Lower leg skin (tissue), 4 donors: ENCODE measurements around the gene RNF8. TPM values are rescaled to one million over a fixed set of nuclear protein-coding genes. Genes with fewer than 3 reads are reported as not detected.
"Not testable (repeated sequence)": the region's sequence is repeated elsewhere in the genome, so short reads cannot be mapped to it uniquely, and the experiment has no call there.

Experiments used
- DNase-seq, 2 donors: peaks; one replicate each; pipeline ENCODE4 v3.0.0-alpha.2; 2019; ENCODE audit warnings: low spot score in 2 of 2
- H3K4me3 ChIP-seq: fragments of 200-600 bp; sonication (generic); 2 replicates; pipeline ENCODE4 v1.5.1; 2017; ENCODE audit warnings: mild to moderate bottlenecking, low read depth; ENCODE audit not compliant: poor library complexity, severe bottlenecking
- POLR2A ChIP-seq, 2 donors: fragments of 450-650 bp; IDR thresholded peaks; one replicate each; pipeline ENCODE4 v1.6.1; 2016 to 2017; ENCODE audit warnings: antibody characterized with exemption in 2 of 2, mild to moderate bottlenecking in 1 of 2, moderate library complexity in 1 of 2
- WGBS, 2 donors: methylation state at CpG; one replicate each; pipeline ENCODE4 v1.1.5; 2018; 5-methylcytosine and 5-hydroxymethylcytosine counted together
- intact Hi-C: fragments of 100-400 bp; cut with DNase I; formaldehyde crosslinking; loops from one replicate; pipeline ENCODE4 v1.15.0; 2023; ENCODE audit warnings: low total_unique reads
- total RNA-seq, 4 donors: library from RNA; depleted of rRNA; stranded (reverse); fragments of >200 nt; gene quantifications; one replicate each; pipeline ENCODE4 v1.1.0, GENCODE V29; 2016
- TF ChIP-seq, protein P1 (sequence below), 3 donors: fragments of 450-650 bp; IDR thresholded peaks; one replicate each; pipeline ENCODE4 v1.5.1; 2016; ENCODE audit warnings: antibody characterized with exemption in 3 of 3, mild to moderate bottlenecking in 3 of 3, moderate library complexity in 2 of 3

RNF8 gene
- total RNA-seq, 4 donors from 2014 or later: 7.1 to 16.2 (median 12.9) TPM

DNA sequence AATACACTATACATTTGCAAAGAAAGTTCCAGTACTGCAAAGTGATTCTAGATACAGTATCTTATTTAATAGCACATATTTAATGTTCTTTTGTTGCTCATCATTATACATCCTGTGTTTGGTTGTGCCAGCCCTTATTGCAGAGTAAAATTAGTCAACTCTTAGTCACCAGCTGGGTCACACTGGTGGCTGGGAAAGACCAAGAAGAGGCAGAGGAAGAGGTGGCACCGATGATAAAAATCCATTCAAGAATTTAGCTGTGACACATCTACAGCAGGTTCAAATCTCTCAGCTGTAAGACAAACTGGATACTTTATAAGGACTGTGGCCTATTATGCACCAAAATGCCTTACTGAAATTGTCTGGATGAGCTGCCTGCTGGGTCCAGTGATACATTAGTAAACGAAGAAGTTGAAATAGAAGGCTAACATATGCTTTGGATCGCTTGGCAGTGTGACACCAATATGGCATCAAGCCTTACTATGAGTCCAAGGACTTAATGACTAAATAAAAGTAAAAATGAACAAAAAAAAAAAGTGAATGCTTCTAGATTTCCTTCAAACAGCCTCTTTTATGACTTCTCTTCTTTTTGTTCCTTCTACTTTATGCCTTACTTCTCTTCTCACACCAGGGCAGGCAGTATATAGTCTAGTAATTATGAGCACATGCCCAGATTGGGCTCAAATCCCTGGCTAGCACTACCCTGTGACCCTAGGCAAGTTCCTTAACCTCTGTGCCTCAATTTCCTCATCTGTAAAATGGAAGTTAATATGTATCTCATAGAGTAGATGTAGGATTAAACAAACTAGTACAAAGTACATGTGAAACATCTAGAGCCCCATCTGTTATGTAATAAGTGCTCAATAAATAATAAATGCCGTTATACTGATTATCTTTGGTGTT, 29.4 kb upstream of the RNF8 start:
- no peak for DNase-seq
- intact Hi-C loops: loop anchor here (5.0 kb wide), 1 partner anchor 368 kb away; no protein-coding TSS in a partner anchor
- H3K4me3 ChIP-seq: no peak overlapping the region
- WGBS, 2 donors: 59 to 78% methylated on average over 4 of the region's 4 CpGs
- TF ChIP-seq, protein P1, sequence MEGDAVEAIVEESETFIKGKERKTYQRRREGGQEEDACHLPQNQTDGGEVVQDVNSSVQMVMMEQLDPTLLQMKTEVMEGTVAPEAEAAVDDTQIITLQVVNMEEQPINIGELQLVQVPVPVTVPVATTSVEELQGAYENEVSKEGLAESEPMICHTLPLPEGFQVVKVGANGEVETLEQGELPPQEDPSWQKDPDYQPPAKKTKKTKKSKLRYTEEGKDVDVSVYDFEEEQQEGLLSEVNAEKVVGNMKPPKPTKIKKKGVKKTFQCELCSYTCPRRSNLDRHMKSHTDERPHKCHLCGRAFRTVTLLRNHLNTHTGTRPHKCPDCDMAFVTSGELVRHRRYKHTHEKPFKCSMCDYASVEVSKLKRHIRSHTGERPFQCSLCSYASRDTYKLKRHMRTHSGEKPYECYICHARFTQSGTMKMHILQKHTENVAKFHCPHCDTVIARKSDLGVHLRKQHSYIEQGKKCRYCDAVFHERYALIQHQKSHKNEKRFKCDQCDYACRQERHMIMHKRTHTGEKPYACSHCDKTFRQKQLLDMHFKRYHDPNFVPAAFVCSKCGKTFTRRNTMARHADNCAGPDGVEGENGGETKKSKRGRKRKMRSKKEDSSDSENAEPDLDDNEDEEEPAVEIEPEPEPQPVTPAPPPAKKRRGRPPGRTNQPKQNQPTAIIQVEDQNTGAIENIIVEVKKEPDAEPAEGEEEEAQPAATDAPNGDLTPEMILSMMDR (IDR thresholded peaks at IDR 0.05): no peak
- TF ChIP-seq POLR2A (IDR thresholded peaks at IDR 0.05): no peak

DNA sequence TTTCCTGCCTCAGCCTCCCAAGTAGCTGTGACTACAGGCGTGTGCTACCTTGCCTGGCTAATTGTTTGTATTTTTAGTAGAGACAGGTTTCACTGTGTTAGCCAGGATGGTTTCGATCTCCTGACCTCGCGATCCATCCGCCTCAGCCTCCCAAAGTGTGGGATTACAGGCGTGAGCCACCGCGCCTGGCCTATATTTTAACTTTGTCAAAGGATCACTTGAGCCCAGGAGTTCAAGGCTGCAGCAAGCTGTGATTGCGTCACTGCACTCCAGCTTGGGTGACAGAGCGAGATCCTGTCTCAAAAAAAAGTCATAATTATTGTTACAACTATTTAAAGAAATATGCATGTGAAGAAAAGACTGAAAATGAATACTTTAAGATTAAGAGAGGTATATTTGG, 23.4 kb upstream of the RNF8 start:
- intact Hi-C loops, DNase-seq, H3K4me3 ChIP-seq: not testable (repeated sequence)
- 94 to 96% methylated on average over 10 of the region's 10 CpGs for WGBS, 2 donors

DNA sequence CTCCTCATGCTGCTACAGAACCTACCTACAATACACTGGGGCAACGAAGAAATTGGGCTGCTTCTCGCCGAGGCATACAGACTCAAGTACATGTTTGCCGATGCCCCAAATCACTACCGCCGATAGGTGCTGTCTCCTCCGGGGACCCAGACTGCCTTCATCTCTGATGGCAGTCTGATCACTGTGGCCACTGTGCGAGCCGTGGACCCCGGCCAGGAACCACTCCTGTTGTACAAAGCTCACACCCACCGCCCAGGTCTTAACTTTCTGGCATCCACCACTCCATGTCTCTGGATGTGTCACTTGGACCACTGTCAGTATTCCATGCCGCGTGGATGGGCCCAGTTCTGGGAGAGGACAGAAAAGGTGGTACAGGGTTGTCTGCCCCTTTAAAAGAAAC, 22.7 kb upstream of the RNF8 start:
- DNase-seq: no peak
- H3K4me3 ChIP-seq: no peak overlapping the region
- TF ChIP-seq POLR2A (IDR thresholded peaks at IDR 0.05): no peak
- TF ChIP-seq, protein P1 (IDR thresholded peaks at IDR 0.05): no peak
- 94% methylated on average over 13 of the region's 13 CpGs for WGBS, 2 donors
- intact Hi-C loops: no loop called here

DNA sequence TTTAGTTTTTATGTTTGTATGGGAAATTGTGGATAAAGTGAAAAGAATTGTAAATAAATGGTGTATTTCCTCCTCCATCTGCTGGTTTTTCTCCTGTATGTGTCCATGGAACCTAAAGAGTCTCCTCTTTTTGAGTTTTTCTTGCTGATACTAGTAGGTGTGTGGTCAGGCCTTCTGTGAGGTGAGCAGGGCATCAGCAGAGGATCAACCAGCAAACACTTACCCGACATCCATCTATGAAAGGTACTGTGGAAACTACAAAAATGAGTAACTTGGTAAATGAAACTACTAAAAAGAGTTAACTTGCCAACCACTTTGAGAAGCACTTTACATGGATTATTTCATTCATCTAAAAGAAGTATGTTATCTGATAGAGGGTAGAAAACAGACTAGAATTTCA, 20.9 kb upstream of the RNF8 start:
- intact Hi-C loops: no loop called here
- TF ChIP-seq, protein P1 (IDR thresholded peaks at IDR 0.05): no peak
- no peak for TF ChIP-seq POLR2A (IDR thresholded peaks at IDR 0.05)
- no peak overlapping the region for H3K4me3 ChIP-seq
- DNase-seq: no peak
- WGBS, 2 donors: 96 to 100% methylated on average over 1 of the region's 1 CpG

DNA sequence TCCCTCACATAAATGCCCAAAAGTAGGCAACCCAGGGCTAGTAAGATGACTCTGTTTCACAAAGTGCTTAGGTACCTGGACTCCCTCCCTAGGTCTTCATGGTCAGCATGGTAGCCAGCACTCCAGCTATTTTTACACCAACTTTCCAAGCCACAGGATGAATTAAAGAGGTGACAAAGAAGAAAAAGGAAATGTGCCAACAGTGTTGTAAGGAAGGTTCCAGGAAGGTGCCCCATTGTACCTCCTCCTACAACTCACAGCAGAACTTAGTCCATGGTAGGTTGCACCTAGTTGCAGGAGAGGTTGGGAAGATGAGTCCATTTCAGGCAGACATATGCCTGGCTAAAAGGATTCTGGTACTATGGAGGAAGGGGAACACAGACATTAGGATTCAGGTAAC, 19.7 kb upstream of the RNF8 start:
- TF ChIP-seq, protein P1 (IDR thresholded peaks at IDR 0.05): no peak
- TF ChIP-seq POLR2A (IDR thresholded peaks at IDR 0.05): no peak
- intact Hi-C loops: no loop called here
- H3K4me3 ChIP-seq: no peak overlapping the region
- no peak for DNase-seq

DNA sequence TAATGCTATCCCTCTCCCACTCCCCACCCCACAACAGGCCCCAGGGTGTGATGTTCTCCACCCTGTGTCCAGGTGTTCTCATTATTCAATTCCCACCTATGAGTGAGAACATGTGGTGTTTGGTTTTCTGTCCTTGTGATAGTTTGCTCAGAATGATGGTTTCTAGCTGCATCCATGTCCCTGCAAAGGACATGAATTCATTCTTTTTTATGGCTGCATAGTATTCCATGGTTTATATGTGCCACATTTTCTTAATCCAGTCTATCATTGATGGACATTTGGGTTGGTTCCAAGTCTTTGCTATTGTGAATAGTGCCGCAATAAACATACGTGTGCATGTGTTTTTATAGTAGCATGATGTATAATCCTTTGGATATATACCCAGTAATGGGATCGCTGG, 15.5 kb upstream of the RNF8 start:
- DNase-seq, intact Hi-C loops, H3K4me3 ChIP-seq: not testable (repeated sequence)
- WGBS, 2 donors: 97 to 98% methylated on average over 3 of the region's 3 CpGs
